IMR-90 (cell line): ENCODE results near the gene CLRN1. TPM values are rescaled to one million over a fixed set of nuclear protein-coding genes. Genes with fewer than 3 reads are reported as not detected.

ENCODE experiments used
- ATAC-seq: fragments of 200-7000 bp; cut with Tn5 transposase; 2 replicates; pipeline ENCODE4 v1.9.1; 2020; ENCODE audit warnings: low read depth, mild to moderate bottlenecking, moderate library complexity
- BruUV-seq: library from RNA; stranded (reverse); fragments of 400-500 nt; replicated peaks from 2 replicates; lab custom pipeline; 2021; lab: Mats Ljungman, UMichigan
- CTCF ChIA-PET: fragments of 300-600 bp; formaldehyde crosslinking; extraction: SDS; loops from one replicate; lab custom pipeline; 2021; ENCODE audit warnings: antibody characterized with exemption; lab: Yijun Ruan, JAX
- POLR2A ChIA-PET: fragments of 300-600 bp; sonication (Branson Sonifier 250); formaldehyde crosslinking; loops from one replicate; lab custom pipeline; 2022; ENCODE audit warnings: antibody characterized with exemption; ENCODE audit not compliant: unreplicated experiment; lab: Charles Lee
- DNase-seq: peaks from one replicate; pipeline ENCODE4 v3.0.0; 2013
- H2AFZ ChIP-seq: replicated peaks from 2 replicates; pipeline ENCODE3; 2013; ENCODE audit warnings: low read length, mild to moderate bottlenecking; ENCODE audit not compliant: poor library complexity
- H2AK5ac ChIP-seq: 2 replicates; pipeline ENCODE4 v1.6.1; 2013; ENCODE audit warnings: low read depth, low read length, inconsistent platforms
- H2AK9ac ChIP-seq: replicated peaks from 2 replicates; pipeline ENCODE3; 2013; ENCODE audit warnings: mild to moderate bottlenecking, low read depth, low read length, moderate library complexity; ENCODE audit not compliant: poor library complexity
- H2BK120ac ChIP-seq: 2 replicates; pipeline ENCODE4 v1.6.1; 2013; ENCODE audit warnings: low read depth, low read length, inconsistent platforms
- H2BK15ac ChIP-seq: 3 replicates; pipeline ENCODE4 v1.6.1; 2013; ENCODE audit warnings: low read depth, low read length, inconsistent platforms
- H2BK20ac ChIP-seq: 2 replicates; pipeline ENCODE4 v1.6.1; 2013; ENCODE audit warnings: low read depth, mild to moderate bottlenecking, inconsistent platforms, low read length, moderate library complexity
- H2BK5ac ChIP-seq: 2 replicates; pipeline ENCODE4 v1.6.1; 2013; ENCODE audit warnings: mild to moderate bottlenecking, low read depth, low read length, inconsistent platforms; ENCODE audit not compliant: poor library complexity, severe bottlenecking
- H3K14ac ChIP-seq: replicated peaks from 2 replicates; pipeline ENCODE4 v1.6.1; 2013; ENCODE audit warnings: low read depth, low read length, inconsistent platforms
- H3K18ac ChIP-seq: 2 replicates; pipeline ENCODE4 v1.6.1; 2013; ENCODE audit warnings: low read depth, low read length, control low read depth
- H3K23ac ChIP-seq: 2 replicates; pipeline ENCODE4 v1.6.1; 2013; ENCODE audit warnings: low read depth, low read length, inconsistent platforms
- H3K27ac ChIP-seq: 2 replicates; pipeline ENCODE4 v1.5.1; 2013; ENCODE audit warnings: mild to moderate bottlenecking, control low read depth, low read length; ENCODE audit not compliant: insufficient read depth
- H3K27me3 ChIP-seq: 2 replicates; pipeline ENCODE4 v1.6.1; 2013; ENCODE audit warnings: low read length; ENCODE audit not compliant: control insufficient read depth, insufficient read depth
- H3K36me3 ChIP-seq: 2 replicates; pipeline ENCODE4 v1.6.1; 2013; ENCODE audit warnings: low read length, mixed read lengths; ENCODE audit not compliant: control insufficient read depth, insufficient read depth
- H3K4ac ChIP-seq: 2 replicates; pipeline ENCODE4 v1.6.1; 2013; ENCODE audit warnings: low read depth, low read length, inconsistent platforms
- H3K4me1 ChIP-seq: 2 replicates; pipeline ENCODE4 v1.6.1; 2013; ENCODE audit warnings: low read length, mixed read lengths; ENCODE audit not compliant: control insufficient read depth, insufficient read depth
- H3K4me2 ChIP-seq: 2 replicates; pipeline ENCODE4 v1.6.1; 2013; ENCODE audit warnings: low read depth, mild to moderate bottlenecking, control low read depth, low read length, moderate library complexity
- H3K4me3 ChIP-seq: 2 replicates; pipeline ENCODE4 v1.5.1; 2013; ENCODE audit warnings: low read depth, mild to moderate bottlenecking, control low read depth, low read length, moderate library complexity; ENCODE audit not compliant: insufficient read depth
- H3K56ac ChIP-seq: 2 replicates; pipeline ENCODE4 v1.6.1; 2013; ENCODE audit warnings: low read length, inconsistent platforms; ENCODE audit not compliant: insufficient read depth; ENCODE audit errors: extremely low read depth
- H3K79me1 ChIP-seq, 2 experiments: 2 replicates each; pipeline ENCODE4 v1.6.1; 2013; ENCODE audit warnings: low read length in 2 of 2, inconsistent platforms in 1 of 2, low read depth in 1 of 2
- H3K9ac ChIP-seq: 2 replicates; pipeline ENCODE4 v1.6.1; 2013; ENCODE audit warnings: low read depth, low read length, control low read depth
- H3K9me1 ChIP-seq: 2 replicates; pipeline ENCODE4 v1.6.1; 2013; ENCODE audit warnings: low read length, inconsistent platforms; ENCODE audit not compliant: insufficient read depth
- H3K9me3 ChIP-seq: 2 replicates; pipeline ENCODE4 v1.6.1; 2013; ENCODE audit warnings: low read length; ENCODE audit not compliant: control insufficient read depth, insufficient read depth
- H4K20me1 ChIP-seq: 2 replicates; pipeline ENCODE4 v1.6.1; 2013; ENCODE audit warnings: low read length, inconsistent platforms; ENCODE audit not compliant: insufficient read depth
- H4K5ac ChIP-seq: 2 replicates; pipeline ENCODE4 v1.6.1; 2013; ENCODE audit warnings: mild to moderate bottlenecking, low read depth, low read length, control low read depth
- H4K8ac ChIP-seq, 2 experiments: 2 replicates each; pipeline ENCODE4 v1.6.1; 2013; ENCODE audit warnings: low read depth in 2 of 2, low read length in 2 of 2, control low read depth in 1 of 2, inconsistent platforms in 1 of 2
- H4K91ac ChIP-seq: 2 replicates; pipeline ENCODE4 v1.6.1; 2013; ENCODE audit warnings: low read depth, low read length, inconsistent platforms; ENCODE audit not compliant: insufficient read depth
- BHLHE40 ChIP-seq: fragments of 150-350 bp; IDR thresholded peaks from 2 replicates; pipeline ENCODE4 v1.6.1; 2016; ENCODE audit warnings: mild to moderate bottlenecking, low read depth, low read length
- CEBPB ChIP-seq: IDR thresholded peaks from 2 replicates; pipeline ENCODE4 v1.6.1; 2012; ENCODE audit warnings: low read depth, low read length, improper control_type of control experiment
- CHD1 ChIP-seq: IDR thresholded peaks from 2 replicates; pipeline ENCODE4 v1.6.1; 2012; ENCODE audit warnings: low read depth, low read length, improper control_type of control experiment
- FOS ChIP-seq: fragments of 150-350 bp; IDR thresholded peaks from 2 replicates; pipeline ENCODE4 v1.6.1; 2016; ENCODE audit warnings: low read depth, low read length
- MAZ ChIP-seq: IDR thresholded peaks from 2 replicates; pipeline ENCODE4 v1.6.1; 2012; ENCODE audit warnings: low read depth, mild to moderate bottlenecking, low read length, improper control_type of control experiment, moderate library complexity, borderline replicate concordance
- MXI1 ChIP-seq: IDR thresholded peaks from 2 replicates; pipeline ENCODE4 v1.6.1; 2012; ENCODE audit warnings: low read depth, mild to moderate bottlenecking, low read length, moderate library complexity, borderline replicate concordance
- NFE2L2 ChIP-seq: fragments of 150-350 bp; IDR thresholded peaks from 2 replicates; pipeline ENCODE4 v1.6.1; 2016; ENCODE audit warnings: low read depth, mild to moderate bottlenecking, low read length
- RAD21 ChIP-seq: IDR thresholded peaks from 2 replicates; pipeline ENCODE4 v1.6.1; 2012; ENCODE audit warnings: low read length, improper control_type of control experiment
- RFX5 ChIP-seq: IDR thresholded peaks from 2 replicates; pipeline ENCODE4 v1.8.0; 2012; ENCODE audit warnings: low read depth, mild to moderate bottlenecking, low read length, moderate library complexity
- SMC3 ChIP-seq: fragments of 150-350 bp; IDR thresholded peaks from 2 replicates; pipeline ENCODE4 v1.6.1; 2016; ENCODE audit warnings: low read depth, mild to moderate bottlenecking, antibody characterized with exemption, low read length, moderate library complexity
- USF2 ChIP-seq: fragments of 150-350 bp; IDR thresholded peaks from 2 replicates; pipeline ENCODE4 v1.6.1; 2017; ENCODE audit warnings: mild to moderate bottlenecking, antibody characterized with exemption, low read length, low read depth
- WGBS, 2 experiments: methylation state at CpG; one replicate each; pipeline versions ENCODE4 v1.1.5 to v1.1.7; 2013; ENCODE audit warnings: missing lambda C conversion rate in 2 of 2; ENCODE audit not compliant: insufficient read length in 1 of 2; ENCODE audit errors: extremely low coverage in 2 of 2; 5-methylcytosine and 5-hydroxymethylcytosine counted together
- dilution Hi-C: fragments of 300-500 bp; cut with HindIII; formaldehyde crosslinking; loops from one replicate; pipeline ENCODE4 v1.14.3; 2018; ENCODE audit warnings: low sequenced_read_pairs; ENCODE audit not compliant: unreplicated experiment
- in situ Hi-C: fragments of 300-500 bp; cut with MboI; formaldehyde crosslinking; loops from 3 replicates; pipeline ENCODE4 v1.14.3; 2019; ENCODE audit warnings: low sequenced_read_pairs, inconsistent platforms, mixed read lengths
- intact Hi-C: fragments of 100-400 bp; cut with micrococcal nuclease; formaldehyde crosslinking; loops from 2 replicates; pipeline ENCODE4 v1.10.0; 2022
- polyA plus RNA-seq, 3 experiments: library from polyadenylated mRNA; depleted of rRNA; stranded (reverse); fragments of >200 nt; gene quantifications; 2 replicates each; pipeline ENCODE4 v1.2.3, GENCODE V29; 2012; ENCODE audit warnings: low replicate concordance in 1 of 3
- total RNA-seq: library from RNA; depleted of rRNA; stranded (reverse); fragments of >200 nt; gene quantifications from 2 replicates; pipeline ENCODE4 v1.2.3, GENCODE V29; 2012

Gene CLRN1
- total and polyA plus RNA-seq, 2 of the 4 experiments (the other 2 are of a cell fraction): not detected

GRCh38 chr3:150931745-150932144 lies 40.8 kb downstream of the CLRN1 start:
- Histone ChIP-seq H3K4me3 (no peak overlapping the region), H2AK9ac (no peak overlapping the region), H3K4me2 (no peak overlapping the region), H4K91ac (no peak overlapping the region), H3K14ac (no peak overlapping the region), H3K4me1 (no peaks in the 10 kb centered on the region), H3K56ac (no peak overlapping the region), H3K27ac (no peak overlapping the region), H3K23ac (no peak overlapping the region), H2AFZ (no peak overlapping the region), H3K4ac (no peak overlapping the region), H4K20me1 (no peaks in the 10 kb centered on the region), H3K9me3 (no peaks in the 10 kb centered on the region), H2BK120ac (no peak overlapping the region), H3K27me3 (peaks cover 14% of the 10 kb centered on the region), H3K9ac (no peak overlapping the region), H3K79me1 (no peaks in the 10 kb centered on the region), H2BK20ac (no peak overlapping the region), H3K36me3 (no peaks in the 10 kb centered on the region), H3K9me1 (no peaks in the 10 kb centered on the region), H2BK5ac (no peak overlapping the region), H4K5ac (no peak overlapping the region), H4K8ac (no peak overlapping the region), H2AK5ac (no peak overlapping the region), H2BK15ac (no peak overlapping the region), H3K18ac (no peak overlapping the region)
- no peak for ATAC-seq
- TF ChIP-seq RAD21: no peak
- TF ChIP-seq RFX5: no peak
- no peak for TF ChIP-seq BHLHE40
- TF ChIP-seq NFE2L2: no peak
- no peak for TF ChIP-seq CHD1
- TF ChIP-seq CEBPB: no peak
- TF ChIP-seq MAZ: no peak
- no peak for TF ChIP-seq SMC3
- TF ChIP-seq USF2: no peak
- TF ChIP-seq MXI1: no peak
- no peak for TF ChIP-seq FOS
- intact Hi-C loops (no loop called here), in situ Hi-C loops (no loop called here), dilution Hi-C loops (no loop called here)
- ChIA-PET CTCF (no interaction called here), POLR2A (no interaction called here)
- no peak for DNase-seq
- BruUV-seq: no TSS peak
- WGBS, 2 experiments: no CpG with 5 or more reads among the region's 1 CpG
